Left ventricle myocardium inferior (tissue), 1 donor: ENCODE data around the gene GNAT2. TPM values are rescaled to one million over a fixed set of nuclear protein-coding genes. Genes with fewer than 3 reads are reported as not detected.

Experiments used
- DNase-seq: peaks from one replicate; pipeline ENCODE4 v3.0.0-alpha.2; 2020
- H3K27ac ChIP-seq: fragments of 200-600 bp; replicated peaks from 2 replicates; pipeline ENCODE4 v1.8.0; 2021
- H3K27me3 ChIP-seq: fragments of 200-600 bp; 2 replicates; pipeline ENCODE4 v1.8.0; 2021; ENCODE audit warnings: low read depth
- H3K36me3 ChIP-seq: fragments of 200-600 bp; 2 replicates; pipeline ENCODE4 v1.8.0; 2021
- H3K4me1 ChIP-seq: fragments of 200-600 bp; 2 replicates; pipeline ENCODE4 v1.8.0; 2021
- H3K4me3 ChIP-seq: fragments of 200-600 bp; 2 replicates; pipeline ENCODE4 v1.8.0; 2021; ENCODE audit warnings: mild to moderate bottlenecking, moderate library complexity
- H3K9me3 ChIP-seq: fragments of 200-600 bp; replicated peaks from 2 replicates; pipeline ENCODE4 v1.8.0; 2021
- CTCF ChIP-seq: fragments of 200-600 bp; IDR thresholded peaks from 2 replicates; pipeline ENCODE4 v1.8.0; 2021; ENCODE audit warnings: antibody characterized with exemption, mild to moderate bottlenecking, borderline replicate concordance
- intact Hi-C: fragments of 100-400 bp; cut with micrococcal nuclease; formaldehyde crosslinking; loops from one replicate; pipeline ENCODE4 v1.11.0; 2022
- total RNA-seq: library from RNA; stranded (reverse); fragmentation: NEBNext Ultra II Directional; extraction: Animal tissue kit (Norgen Biotek cat#: 25700); gene quantifications from one replicate; pipeline ENCODE4 v1.2.1, GENCODE V29; 2021
- donor health status: DM: no; HTN: yes; CAD: no; lungs with severe emphysema.

GNAT2 gene
- total RNA-seq, 1 donor from 2014 or later = not detected

DNA sequence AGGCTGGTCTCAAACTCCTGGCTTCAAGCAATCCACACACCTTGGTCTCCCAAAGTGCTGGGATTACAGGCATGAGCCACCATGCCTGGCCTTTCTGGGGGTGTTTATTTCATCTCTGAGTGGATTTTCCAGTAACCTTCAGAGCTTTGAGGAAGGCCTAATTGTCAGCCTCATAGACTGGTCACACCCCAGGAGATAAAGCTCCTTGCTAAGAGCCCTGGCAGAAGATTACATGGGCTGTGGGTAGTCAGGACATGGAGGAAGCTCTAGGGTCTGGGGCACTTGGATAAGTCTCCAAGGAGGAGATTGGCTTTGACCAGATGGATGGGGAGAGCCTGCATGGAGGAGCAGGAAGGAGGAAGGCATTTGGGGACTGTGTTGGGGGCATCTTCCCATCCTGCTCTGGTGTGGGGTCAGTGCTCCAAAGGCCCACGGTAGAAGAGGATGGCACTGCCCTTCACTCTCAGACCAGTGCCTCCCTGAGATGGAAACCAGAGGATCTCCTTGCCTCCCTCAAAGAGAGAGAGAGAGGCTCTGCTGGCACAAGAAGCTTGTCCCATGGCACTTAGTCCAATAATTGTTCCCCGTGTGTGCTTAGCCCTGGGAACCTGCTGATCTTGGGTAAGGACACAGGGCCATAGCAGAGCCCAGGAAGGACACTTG is 21.8 kb upstream of the GNAT2 start:
- no peak for DNase-seq
- no peak for TF ChIP-seq CTCF
- Histone ChIP-seq H3K27me3 (peaks cover 4% of the 10 kb centered on the region), H3K9me3 (peaks cover 1% of the 10 kb centered on the region), H3K4me3 (no peak overlapping the region), H3K27ac (no peak overlapping the region), H3K36me3 (no peaks in the 10 kb centered on the region), H3K4me1 (peaks cover 14% of the 10 kb centered on the region)
- intact Hi-C loops = loop anchor here (5.0 kb wide), 1 partner anchor 131 kb away; no protein-coding TSS in a partner anchor

DNA sequence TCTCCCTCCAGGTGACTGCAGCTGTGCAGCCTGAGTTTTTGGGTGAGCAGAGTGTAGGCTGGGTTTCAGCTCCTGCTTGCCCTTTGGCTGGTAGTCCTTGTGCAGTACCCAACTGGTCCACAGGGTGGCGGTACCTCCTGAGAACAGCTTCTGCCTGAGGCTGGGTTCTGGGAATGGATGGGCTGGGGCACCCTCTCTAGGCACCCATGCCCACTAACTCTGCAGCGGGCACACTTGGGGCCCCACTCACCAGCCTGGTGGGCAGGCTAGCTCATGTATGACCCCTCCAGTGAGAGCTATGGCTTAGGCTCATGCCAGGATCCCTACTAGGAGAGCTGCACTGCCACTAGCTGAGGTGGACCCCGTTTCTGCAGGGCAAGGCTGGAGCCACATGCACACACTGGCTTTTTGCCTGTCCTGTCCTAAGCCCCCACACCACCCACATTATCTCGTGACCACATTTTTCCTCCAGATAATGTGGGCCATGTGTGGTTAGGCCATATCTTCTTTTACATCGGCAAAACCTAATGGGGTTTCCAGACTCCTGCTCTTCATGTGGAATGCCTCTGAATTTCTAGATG is 21.0 kb upstream of the GNAT2 start:
- Histone ChIP-seq H3K27ac (no peak overlapping the region), H3K36me3 (no peaks in the 10 kb centered on the region), H3K9me3 (no peaks in the 10 kb centered on the region), H3K4me1 (peaks cover 22% of the 10 kb centered on the region), H3K4me3 (no peak overlapping the region), H3K27me3 (peaks cover 2% of the 10 kb centered on the region)
- peak; percentile 98 for TF ChIP-seq CTCF
- intact Hi-C loops = loop anchor here (5.0 kb wide), 1 partner anchor 132 kb away; no protein-coding TSS in a partner anchor
- peak; percentile 85 for DNase-seq

DNA sequence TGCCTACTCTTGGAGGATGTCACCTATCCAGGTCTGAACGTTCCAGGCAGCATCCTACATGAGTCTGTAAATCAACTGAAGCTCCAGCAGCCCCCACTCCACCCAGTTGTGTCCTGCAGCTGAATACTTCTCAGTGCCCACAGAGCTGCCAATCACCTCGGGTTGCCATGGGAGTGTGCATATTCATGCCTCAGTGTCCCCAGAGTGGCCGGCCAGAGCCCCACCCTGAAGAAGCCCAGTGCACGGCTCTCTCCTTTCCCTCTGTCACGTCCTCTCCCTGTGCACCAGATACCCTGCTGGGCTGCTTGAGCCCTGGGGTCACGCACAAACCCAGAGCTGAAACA is 20.4 kb upstream of the GNAT2 start:
- H3K36me3 ChIP-seq = no peaks in the 10 kb centered on the region
- DNase-seq = no peak
- H3K4me1 ChIP-seq = peaks cover 25% of the 10 kb centered on the region
- no peak overlapping the region for H3K4me3 ChIP-seq
- H3K9me3 ChIP-seq = no peaks in the 10 kb centered on the region
- intact Hi-C loops = loop anchor here (5.0 kb wide), 1 partner anchor 132 kb away; no protein-coding TSS in a partner anchor
- no peak overlapping the region for H3K27ac ChIP-seq
- TF ChIP-seq CTCF = no peak
- H3K27me3 ChIP-seq = no peaks in the 10 kb centered on the region

DNA sequence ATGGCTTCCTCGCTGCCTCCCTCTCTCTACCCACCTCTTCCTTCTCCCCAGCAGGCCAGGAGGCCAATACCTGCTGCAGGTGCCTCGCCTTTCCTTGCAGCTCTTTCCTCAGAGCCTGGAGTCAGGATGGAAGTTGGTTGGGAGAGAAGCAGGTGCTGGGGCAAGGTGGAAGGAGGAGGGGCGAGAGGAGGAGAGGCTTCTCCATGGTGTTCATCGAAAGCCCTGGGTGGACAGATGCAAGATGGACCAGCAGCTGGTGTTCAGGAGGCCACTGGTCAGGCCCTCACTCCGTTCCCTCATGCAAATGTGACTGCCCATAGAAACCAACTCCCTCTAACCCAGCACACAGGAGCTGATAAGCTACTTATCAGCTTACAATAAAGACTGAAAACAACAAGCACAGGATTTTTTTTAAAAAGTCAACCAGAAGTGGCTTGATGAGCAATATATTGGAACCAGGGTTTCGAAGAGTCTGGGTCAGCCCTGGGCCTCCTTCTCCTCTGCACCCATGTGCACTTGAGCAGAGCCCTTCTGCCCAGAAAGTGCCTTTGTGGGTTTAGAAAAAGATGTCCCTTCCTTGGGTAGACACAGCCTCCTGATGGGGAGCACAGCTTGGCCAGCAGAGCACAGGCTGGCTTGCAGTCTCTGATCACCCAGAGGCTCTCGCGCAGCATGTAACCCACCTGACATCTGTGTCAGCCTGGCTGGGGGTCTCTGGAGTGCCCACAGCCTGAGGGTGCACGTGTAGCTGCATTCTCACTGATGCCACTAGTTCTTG is 19.8 kb upstream of the GNAT2 start:
- no peak for TF ChIP-seq CTCF
- no peaks in the 10 kb centered on the region for H3K36me3 ChIP-seq
- no peak overlapping the region for H3K27ac ChIP-seq
- no peak overlapping the region for H3K4me3 ChIP-seq
- no peaks in the 10 kb centered on the region for H3K9me3 ChIP-seq
- no peak for DNase-seq
- peaks cover 25% of the 10 kb centered on the region for H3K4me1 ChIP-seq
- no peaks in the 10 kb centered on the region for H3K27me3 ChIP-seq
- intact Hi-C loops = no loop called here

DNA sequence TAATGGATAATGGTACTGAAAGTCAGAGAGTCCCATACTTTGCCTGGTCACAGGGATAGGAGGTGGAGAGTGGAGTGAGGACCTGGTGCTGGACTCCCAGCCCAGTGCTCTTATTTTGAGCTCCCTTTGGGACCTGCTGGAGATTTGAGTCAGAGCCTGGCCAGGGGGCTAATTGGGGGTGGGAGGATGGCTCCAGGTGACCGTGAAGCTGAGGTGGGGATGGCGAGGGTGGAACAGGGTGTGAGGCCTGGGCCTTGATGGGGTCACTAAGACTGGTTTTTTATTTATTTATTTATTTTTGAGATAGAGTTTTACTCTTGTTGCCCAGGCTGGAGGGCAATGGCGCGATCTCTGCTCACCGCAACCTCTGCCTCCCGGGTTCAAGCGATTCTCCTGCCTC is 18.0 kb upstream of the GNAT2 start:
- Histone ChIP-seq H3K4me3 (no peak overlapping the region), H3K27ac (no peak overlapping the region), H3K4me1 (peaks cover 24% of the 10 kb centered on the region), H3K9me3 (no peaks in the 10 kb centered on the region), H3K27me3 (no peaks in the 10 kb centered on the region), H3K36me3 (no peaks in the 10 kb centered on the region)
- no peak for DNase-seq
- TF ChIP-seq CTCF = no peak
- intact Hi-C loops = no loop called here
